CD4-positive, alpha-beta T cell treated with Interleukin-21 for 1 hour (primary cell): ENCODE data around the gene ORMDL2.

ENCODE experiments used
- DNase-seq: peaks from one replicate; pipeline ENCODE4 v3.0.0-alpha.2; 2020

Gene ORMDL2

GRCh38 chr12:55817345-55818139, at the start of gene ORMDL2, which contains the start of gene SARNP:
TSS of gene ORMDL2 (plus strand) at chr12:55818041. CDS start at chr12:55819000, 959 bp downstream.
TSS of gene SARNP (minus strand) at chr12:55817724. CDS start at chr12:55817701, 23 bp downstream.
- DNase-seq, result peak; percentile 100

DNA sequence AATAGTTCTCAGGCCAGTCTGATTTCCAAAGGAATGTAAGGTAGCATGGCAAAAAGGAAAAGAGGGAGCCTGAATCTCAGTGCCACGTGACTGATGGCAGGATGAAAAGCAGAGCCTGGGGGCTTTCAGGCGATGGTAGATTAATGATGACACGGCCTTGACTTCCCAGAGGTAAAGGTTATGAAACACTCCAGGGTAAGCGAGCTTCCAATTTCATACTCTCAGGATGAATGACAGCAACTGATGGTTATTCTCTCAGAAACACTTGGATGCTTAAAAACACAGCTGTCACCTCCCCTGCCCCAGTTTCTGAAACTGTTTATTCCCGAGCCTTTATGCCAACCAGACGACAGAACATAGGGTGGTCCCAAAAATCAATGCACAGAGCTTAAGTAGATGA, 46.1 kb upstream of the ORMDL2 start:
- no peak for DNase-seq

DNA sequence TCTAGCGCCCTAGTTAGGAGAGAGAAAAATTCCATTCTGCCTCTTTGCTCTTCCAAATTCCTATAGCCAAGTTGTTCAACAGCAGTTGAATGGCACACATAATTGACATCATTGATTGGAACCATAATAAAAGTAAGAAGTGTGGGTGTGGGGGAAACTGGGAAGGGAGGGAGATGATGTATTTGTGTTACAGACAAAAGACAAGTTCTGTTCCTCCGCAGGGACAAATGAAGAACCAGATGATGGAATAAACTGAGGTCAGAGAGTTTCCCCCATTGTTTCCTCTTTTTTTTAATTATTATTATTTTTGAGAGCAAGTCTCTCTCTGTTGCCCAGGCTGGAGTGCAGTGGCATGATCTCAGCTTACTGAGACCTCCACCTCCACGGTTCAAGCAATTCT, 40.0 kb upstream of the ORMDL2 start:
- no peak for DNase-seq

GRCh38 chr12:55780685-55781084, 37.2 kb upstream of the ORMDL2 start:
- peak; percentile 4 for DNase-seq

DNA sequence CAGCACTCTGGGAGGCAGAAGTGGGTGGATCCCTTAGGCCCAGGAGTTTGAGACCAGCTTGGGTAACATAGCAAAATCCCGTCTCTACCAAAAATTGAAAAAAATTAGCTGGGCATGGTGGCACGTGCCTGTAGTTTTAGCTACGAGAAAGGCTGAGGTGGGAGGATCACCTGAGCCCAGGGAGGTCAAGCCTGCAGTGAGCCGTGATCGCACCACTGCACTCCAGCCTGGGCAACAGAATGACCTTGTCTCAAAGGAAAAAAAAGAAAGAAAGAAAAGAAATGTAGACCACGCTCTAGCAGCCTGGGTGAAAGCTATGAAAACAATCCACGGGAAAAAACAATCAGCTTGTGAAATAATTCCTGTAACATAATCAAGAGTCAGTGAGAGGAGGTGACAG, 29.3 kb upstream of the ORMDL2 start:
- DNase-seq, result no peak

DNA sequence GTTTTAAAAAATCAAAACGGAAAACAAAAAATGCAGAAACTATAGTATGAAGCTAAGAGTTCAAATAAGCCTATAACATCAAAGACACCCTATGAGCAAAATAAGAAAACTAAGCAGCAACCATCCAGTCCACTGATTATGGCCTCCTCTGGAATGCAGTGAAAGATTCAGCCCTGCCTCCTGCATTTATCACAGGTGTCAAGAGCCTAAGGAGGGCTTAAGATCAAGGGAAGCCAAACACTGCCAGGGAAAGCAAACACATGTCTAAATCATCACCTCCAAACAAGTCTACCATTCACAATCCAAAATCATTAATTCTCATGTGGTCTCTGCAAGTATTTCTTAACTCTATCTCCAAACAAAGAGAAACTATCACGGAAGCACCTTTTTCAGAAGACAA, 28.7 kb upstream of the ORMDL2 start:
- no peak for DNase-seq

DNA sequence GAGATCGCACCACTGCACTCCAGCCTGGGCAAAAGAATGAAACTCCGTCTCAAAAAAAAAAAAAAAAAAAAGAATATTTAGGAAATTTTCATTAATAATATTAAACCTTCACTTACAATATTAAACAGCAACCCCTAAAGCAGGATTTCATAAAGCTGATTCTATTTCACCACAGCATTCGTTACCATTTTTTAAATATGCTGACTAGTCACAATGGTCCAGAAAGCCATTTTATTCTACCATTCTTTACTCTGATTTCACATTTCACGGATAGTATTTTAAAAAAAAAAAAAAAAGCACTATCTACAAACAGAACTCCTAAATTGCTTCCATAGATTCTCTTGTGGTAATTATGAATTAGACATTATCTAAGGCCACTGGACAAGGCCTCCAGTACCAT, 27.9 kb upstream of the ORMDL2 start:
- no peak for DNase-seq

DNA sequence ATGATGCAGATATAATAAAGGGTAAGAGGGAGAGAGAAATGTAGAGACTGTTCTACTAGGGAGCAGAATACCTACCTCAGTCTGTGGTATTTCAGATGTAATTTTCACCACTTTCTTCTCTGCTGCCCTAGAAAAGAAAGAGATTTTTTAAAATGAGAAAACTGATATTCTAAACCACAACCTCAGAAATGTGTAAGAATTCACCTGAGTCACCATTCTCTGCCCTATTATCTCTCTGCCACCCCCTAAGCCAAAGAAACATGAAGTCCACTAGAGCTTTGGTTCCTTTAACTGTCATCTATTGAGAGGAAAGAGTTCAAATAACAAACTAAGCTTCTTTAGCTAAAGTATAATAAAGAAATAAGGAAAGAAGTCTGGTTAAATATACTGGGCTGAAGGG, 21.9 kb upstream of the ORMDL2 start:
- DNase-seq, result no peak

GRCh38 chr12:55797068-55797467, 20.8 kb upstream of the ORMDL2 start:
- DNase-seq, result peak; percentile 23

- no peak for DNase-seq
Observed at GRCh38 chr12:55797550-55797949, 20.3 kb upstream of the ORMDL2 start.

DNA sequence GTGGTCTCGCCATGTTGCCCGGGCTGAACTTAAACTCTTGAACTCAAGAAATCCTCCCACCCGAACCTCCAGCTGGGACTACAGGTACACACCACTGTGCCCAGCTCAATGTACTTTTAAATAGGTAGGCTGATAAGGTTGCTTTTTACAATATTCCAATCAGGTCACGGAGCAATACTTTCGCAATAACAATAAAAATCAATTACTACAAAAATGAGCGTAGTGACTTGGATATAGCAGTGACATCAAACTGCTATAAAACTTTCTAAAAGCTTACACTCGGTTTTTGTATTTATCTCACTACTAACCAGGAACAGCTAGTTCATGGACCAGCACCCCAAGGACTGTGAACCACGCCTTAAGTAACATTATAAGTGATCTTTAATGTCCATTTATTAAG, 10.9 kb upstream of the ORMDL2 start:
- DNase-seq, result no peak

DNA sequence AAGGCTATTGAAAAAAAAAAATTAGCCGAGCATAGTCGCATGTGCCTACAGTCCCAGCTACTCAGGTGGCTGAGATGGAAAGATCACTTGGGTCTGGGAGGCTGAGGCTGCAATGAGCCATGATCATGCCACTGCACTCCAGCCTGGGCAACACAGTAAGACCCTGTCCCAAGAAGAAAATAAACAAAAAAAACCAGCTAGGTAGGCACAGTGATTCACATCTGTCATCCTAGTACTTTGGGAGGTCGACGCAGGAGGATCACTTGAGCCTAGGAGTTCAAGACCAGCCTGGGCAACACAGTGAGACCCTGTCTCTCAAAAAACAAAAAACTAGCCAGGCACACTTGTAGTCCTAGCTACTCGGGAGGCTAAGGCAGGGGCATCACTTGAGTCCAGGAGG, 8.6 kb upstream of the ORMDL2 start:
- no peak for DNase-seq

GRCh38 chr12:55812088-55812487, 5.8 kb upstream of the ORMDL2 start:
- no peak for DNase-seq

DNA sequence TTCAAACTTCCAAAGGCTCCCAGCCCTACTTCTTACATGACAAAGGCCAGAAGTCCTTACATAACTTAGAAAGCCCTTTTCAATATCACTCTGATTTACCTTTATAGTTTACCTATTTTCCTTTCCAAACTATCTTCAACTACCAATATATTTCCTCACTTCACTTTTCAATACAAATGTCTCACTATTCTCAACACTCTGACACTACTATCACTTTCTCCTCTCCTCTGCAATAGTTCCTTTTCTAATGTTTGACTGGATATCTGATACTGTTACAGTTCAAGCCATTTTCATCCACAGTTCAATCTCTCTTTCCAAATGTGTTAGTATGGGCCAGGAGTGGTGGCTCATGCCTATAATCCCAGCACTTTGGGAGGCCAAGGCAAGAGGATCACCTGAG, 3.6 kb upstream of the ORMDL2 start:
- DNase-seq, result no peak

DNA sequence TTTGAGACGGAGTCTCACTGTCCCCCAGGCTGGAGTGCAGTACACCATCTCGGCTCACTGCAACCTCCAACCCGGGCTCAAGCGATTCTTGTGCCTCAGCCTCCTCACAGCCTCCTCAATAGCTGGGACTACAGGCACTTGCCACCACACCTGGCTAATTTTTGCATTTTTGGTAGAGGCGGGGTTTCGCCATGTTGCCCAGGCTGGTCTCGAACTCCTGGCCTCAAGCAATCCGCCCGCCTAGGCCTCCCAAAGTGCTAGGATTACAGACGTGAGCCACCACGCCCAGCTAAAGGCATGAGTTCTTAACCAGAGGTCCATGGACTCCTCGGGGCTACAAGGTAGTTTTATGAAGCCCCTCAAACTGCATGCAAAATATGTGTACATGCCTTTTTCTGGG, 2.4 kb upstream of the ORMDL2 start:
- DNase-seq, result no peak

GRCh38 chr12:55816881-55817344, 928 bp upstream of the ORMDL2 start:
- peak; percentile 6 for DNase-seq

DNA sequence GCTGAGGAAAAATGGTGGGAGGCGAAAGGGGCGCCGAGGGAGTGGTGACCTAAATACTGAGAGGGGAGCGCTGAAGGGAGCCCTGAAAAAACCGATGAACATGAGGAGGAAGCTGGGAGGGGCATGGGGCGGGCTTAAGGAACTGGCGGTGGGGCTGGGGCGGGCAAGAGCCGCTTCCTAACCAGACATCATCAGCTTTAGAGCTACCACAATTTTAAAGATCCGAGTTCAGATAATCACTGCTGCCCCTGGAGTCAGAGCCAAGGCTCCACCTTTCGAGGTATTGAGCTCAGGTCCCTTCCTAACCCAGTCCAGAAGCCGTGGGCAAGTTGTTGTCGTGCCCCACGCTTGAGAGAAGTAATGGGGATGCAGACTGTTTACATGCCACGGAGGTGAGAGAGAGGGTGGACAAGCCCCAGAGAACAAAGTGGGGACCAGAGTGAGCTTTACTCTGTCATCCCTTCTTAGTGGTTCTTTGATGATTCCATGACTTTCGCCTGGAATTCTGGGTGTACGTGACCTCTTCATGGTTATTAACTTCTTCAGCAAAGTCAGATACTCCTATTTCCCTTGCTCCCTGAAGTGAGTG, 393 bp downstream of the ORMDL2 start:
- DNase-seq, result no peak

- no peak for DNase-seq
Observed at GRCh38 chr12:55818886-55819285, 1.0 kb downstream of the ORMDL2 start.

DNA sequence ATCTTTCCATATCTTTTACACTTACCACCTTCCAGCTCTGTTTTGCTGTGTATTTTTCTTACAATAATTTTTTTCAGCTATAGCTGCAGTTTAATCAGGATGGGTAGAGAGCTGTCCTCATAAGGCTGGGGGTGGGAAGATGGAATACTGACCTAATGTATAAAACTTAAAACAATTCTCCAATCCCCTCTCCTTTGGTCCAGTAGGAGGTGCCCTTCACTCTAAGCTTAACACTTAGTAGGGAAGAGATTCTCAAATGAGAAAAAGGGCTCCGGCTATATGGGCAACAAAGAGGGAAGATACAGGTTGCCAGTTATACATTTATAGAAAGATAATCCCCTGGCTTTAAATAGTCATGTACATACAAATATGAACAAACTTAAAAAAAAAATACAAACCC, 2.8 kb downstream of the ORMDL2 start:
- DNase-seq, result no peak

DNA sequence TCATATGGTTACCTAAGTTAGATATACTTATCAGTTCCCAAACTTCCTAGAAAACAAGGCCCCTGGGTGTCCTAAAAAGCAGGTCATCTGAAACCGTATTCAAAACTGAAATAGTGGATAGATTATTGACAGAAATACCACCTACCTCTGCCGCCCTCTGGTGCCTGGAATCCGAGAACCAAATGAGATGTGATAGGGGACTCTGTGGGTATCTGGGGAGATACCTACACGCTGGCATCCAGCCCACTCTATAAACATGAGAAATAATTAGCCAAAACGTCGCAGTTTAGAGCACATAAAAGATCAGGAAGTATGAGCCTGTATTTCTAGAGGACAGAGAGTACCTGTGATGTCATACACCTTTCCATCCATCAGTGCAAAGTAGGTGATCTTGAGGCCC, 4.4 kb downstream of the ORMDL2 start:
- no peak for DNase-seq

GRCh38 chr12:55823419-55823818, 5.6 kb downstream of the ORMDL2 start:
- DNase-seq, result no peak

DNA sequence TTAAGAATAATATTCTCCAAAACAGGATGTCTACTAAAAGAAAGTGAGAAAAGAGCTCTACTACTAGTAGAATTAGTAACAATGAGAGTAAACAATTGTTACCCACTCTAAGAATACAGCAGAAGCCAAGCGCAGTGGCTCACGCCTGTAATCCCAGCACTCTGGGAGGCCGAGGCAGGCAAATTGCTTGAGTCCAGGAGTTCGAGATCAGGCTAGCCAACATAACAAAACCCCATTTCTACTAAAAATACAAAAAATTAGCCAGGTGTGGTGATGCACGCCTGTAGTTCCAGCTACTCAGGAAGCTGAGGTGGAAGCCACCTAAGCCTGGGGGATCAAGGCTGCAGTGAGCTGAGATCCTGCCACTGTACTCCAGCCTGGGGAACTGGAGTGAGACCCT, 6.9 kb downstream of the ORMDL2 start:
- no peak for DNase-seq

GRCh38 chr12:55827806-55828205, 10.0 kb downstream of the ORMDL2 start:
- DNase-seq, result no peak

DNA sequence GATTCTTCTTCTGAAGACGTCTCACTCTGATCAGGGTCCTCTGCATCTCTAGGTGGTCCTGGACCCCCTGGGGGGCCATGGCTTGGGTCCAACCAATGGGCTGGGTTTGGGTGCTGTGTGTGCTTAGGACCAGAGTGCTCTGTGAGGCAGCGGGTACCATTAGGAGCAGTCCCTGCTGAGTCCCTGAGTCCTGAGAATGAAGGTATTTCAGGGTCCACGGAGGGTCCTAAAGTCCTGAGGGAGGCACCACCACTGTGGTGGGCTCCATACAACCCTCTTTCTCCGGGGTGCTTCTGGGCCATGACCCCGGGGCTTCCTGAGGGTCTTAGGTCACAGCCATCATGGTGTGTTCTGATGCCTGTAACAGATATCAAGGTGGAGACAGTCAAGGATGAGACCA, 10.5 kb downstream of the ORMDL2 start:
- no peak for DNase-seq
